H1 (cell line): Measurements from ENCODE around the gene MAN1A2. TPM values are rescaled to one million over a fixed set of nuclear protein-coding genes. Genes with fewer than 3 reads are reported as not detected.

Experiments used
- CTCF ChIA-PET: fragments of 300-600 bp; sonication (Branson Sonifier 250); formaldehyde crosslinking; loops from one replicate; lab custom pipeline; 2021; ENCODE audit not compliant: partially characterized antibody; lab: Charles Lee
- POLR2A ChIA-PET: fragments of 300-600 bp; sonication (Branson Sonifier 250); formaldehyde crosslinking; loops from one replicate; lab custom pipeline; 2021; ENCODE audit warnings: inconsistent platforms; ENCODE audit not compliant: partially characterized antibody; lab: Charles Lee
- DNase-seq, 2 experiments: peaks; one replicate each; pipeline versions ENCODE4 v3.0.0 to v3.0.0-alpha.2; 2010 to 2022; ENCODE audit warnings: low spot score in 2 of 2, low read depth in 1 of 2, mixed read lengths in 1 of 2
- FAIRE-seq: peaks from 2 replicates; lab custom pipeline; 2011; peaks lifted over from hg19 to GRCh38; lab: Jason Lieb, UNC
- H2AFZ ChIP-seq: 2 replicates; pipeline ENCODE4 v1.8.1; 2012; ENCODE audit warnings: low read length, inconsistent platforms
- H2AK5ac ChIP-seq: 2 replicates; pipeline ENCODE4 v1.6.1; 2013; ENCODE audit warnings: low read depth, low read length
- H2BK120ac ChIP-seq: replicated peaks from 2 replicates; pipeline ENCODE3; 2013; ENCODE audit warnings: low read depth, low read length, inconsistent platforms
- H2BK12ac ChIP-seq: 2 replicates; pipeline ENCODE4 v1.6.1; 2013; ENCODE audit warnings: low read depth, low read length
- H2BK15ac ChIP-seq: 2 replicates; pipeline ENCODE4 v1.6.1; 2013; ENCODE audit warnings: low read length
- H2BK20ac ChIP-seq: 2 replicates; pipeline ENCODE4 v1.6.1; 2013; ENCODE audit warnings: low read length
- H2BK5ac ChIP-seq: 2 replicates; pipeline ENCODE4 v1.6.1; 2013; ENCODE audit warnings: low read depth, low read length
- H3K14ac ChIP-seq: 2 replicates; pipeline ENCODE4 v1.6.1; 2013; ENCODE audit warnings: inconsistent platforms; ENCODE audit not compliant: insufficient read length
- H3K18ac ChIP-seq: 2 replicates; pipeline ENCODE4 v1.6.1; 2013; ENCODE audit warnings: low read length; ENCODE audit errors: extremely low read depth
- H3K23ac ChIP-seq: 2 replicates; pipeline ENCODE4 v1.6.1; 2013; ENCODE audit warnings: inconsistent platforms; ENCODE audit not compliant: insufficient read length
- H3K23me2 ChIP-seq: 2 replicates; pipeline ENCODE4 v1.6.1; 2013; ENCODE audit warnings: low read depth, low read length
- H3K27ac ChIP-seq: 2 replicates; pipeline ENCODE4 v1.6.1; 2011; ENCODE audit warnings: low read depth, low read length, inconsistent platforms
- H3K27me3 ChIP-seq, 4 experiments: replicated peaks in 1 of 4; 1 replicate in 1 of 4; 2 replicates in 3 of 4; pipeline versions ENCODE4 v1.6.1 to v1.8.1; 2011 to 2013; ENCODE audit warnings: low read length in 3 of 4, mild to moderate bottlenecking in 3 of 4, inconsistent platforms in 2 of 4, mixed read lengths in 2 of 4, moderate library complexity in 1 of 4; ENCODE audit not compliant: control insufficient read depth in 3 of 4, insufficient read depth in 3 of 4; ENCODE audit errors: extremely low read depth in 1 of 4
- H3K36me3 ChIP-seq, 4 experiments: 2 replicates each; pipeline versions ENCODE4 v1.6.1 to v1.8.1; 2011 to 2013; ENCODE audit warnings: mild to moderate bottlenecking in 4 of 4, low read length in 3 of 4, moderate library complexity in 2 of 4, control low read depth in 1 of 4, inconsistent platforms in 1 of 4; ENCODE audit not compliant: insufficient read depth in 4 of 4, control insufficient read depth in 2 of 4
- H3K4ac ChIP-seq: replicated peaks from 2 replicates; pipeline ENCODE3; 2013; ENCODE audit warnings: low read length, low read depth, mixed read lengths, inconsistent platforms; ENCODE audit not compliant: insufficient read length
- H3K4me1 ChIP-seq, 4 experiments: replicated peaks in 1 of 4; 1 replicate in 1 of 4; 2 replicates in 3 of 4; pipeline versions ENCODE4 v1.6.1 to v1.8.1; 2011 to 2013; ENCODE audit warnings: low read length in 3 of 4, inconsistent platforms in 2 of 4, mixed read lengths in 1 of 4; ENCODE audit not compliant: insufficient read depth in 4 of 4, control insufficient read depth in 3 of 4
- H3K4me2 ChIP-seq, 2 experiments: 2 replicates each; pipeline versions ENCODE4 v1.6.1 to v1.8.1; 2011 to 2013; ENCODE audit warnings: low read depth in 2 of 2, low read length in 2 of 2, control low read depth in 1 of 2, inconsistent platforms in 1 of 2, mild to moderate bottlenecking in 1 of 2; ENCODE audit not compliant: insufficient read depth in 1 of 2
- H3K4me3 ChIP-seq, 4 experiments: fragments of 200-600, 300-600 bp in 1 of 4; sonication (generic), shearing (Covaris generic), sonication (Bioruptor Twin) in 1 of 4; 2 replicates each; pipeline versions ENCODE4 v1.5.1 to v1.8.1; 2011 to 2016; ENCODE audit warnings: low read length in 4 of 4, low read depth in 3 of 4, control low read depth in 2 of 4, inconsistent platforms in 2 of 4, mild to moderate bottlenecking in 2 of 4, mixed read lengths in 1 of 4, moderate library complexity in 1 of 4; ENCODE audit not compliant: insufficient read depth in 2 of 4; ENCODE audit errors: extremely low read depth in 1 of 4
- H3K56ac ChIP-seq: replicated peaks from 2 replicates; pipeline ENCODE3; 2013; ENCODE audit warnings: low read depth, mild to moderate bottlenecking, mixed read lengths, low read length, inconsistent platforms; ENCODE audit not compliant: insufficient read length
- H3K79me1 ChIP-seq: 2 replicates; pipeline ENCODE4 v1.6.1; 2013; ENCODE audit warnings: low read depth, low read length, control low read depth
- H3K79me2 ChIP-seq, 2 experiments: 2 replicates each; pipeline versions ENCODE4 v1.6.1 to v1.8.1; 2012 to 2013; ENCODE audit warnings: low read length in 2 of 2, mild to moderate bottlenecking in 2 of 2, inconsistent platforms in 1 of 2; ENCODE audit not compliant: insufficient read depth in 2 of 2, control insufficient read depth in 1 of 2
- H3K9ac ChIP-seq, 4 experiments: replicated peaks in 1 of 4; 1 replicate in 1 of 4; 2 replicates in 3 of 4; pipeline versions ENCODE4 v1.6.1 to v1.8.1; 2011 to 2013; ENCODE audit warnings: low read depth in 3 of 4, low read length in 3 of 4, control low read depth in 2 of 4, mild to moderate bottlenecking in 2 of 4, moderate library complexity in 2 of 4, inconsistent platforms in 1 of 4; ENCODE audit errors: extremely low read depth in 1 of 4
- H3K9me3 ChIP-seq, 2 experiments: 2 replicates each; pipeline versions ENCODE4 v1.6.1 to v1.8.1; 2012 to 2013; ENCODE audit warnings: mild to moderate bottlenecking in 2 of 2, moderate library complexity in 2 of 2, control low read depth in 1 of 2, inconsistent platforms in 1 of 2, low read depth in 1 of 2, low read length in 1 of 2, mixed read lengths in 1 of 2; ENCODE audit not compliant: insufficient read depth in 2 of 2
- H4K20me1 ChIP-seq, 2 experiments: replicated peaks in 1 of 2; 2 replicates each; pipeline versions ENCODE3 to v1.8.1; 2011 to 2013; ENCODE audit warnings: inconsistent platforms in 2 of 2, low read length in 2 of 2, mild to moderate bottlenecking in 1 of 2; ENCODE audit not compliant: insufficient read depth in 2 of 2, control insufficient read depth in 1 of 2
- H4K5ac ChIP-seq: 2 replicates; pipeline ENCODE4 v1.6.1; 2013; ENCODE audit warnings: low read length, low read depth, mixed read lengths, inconsistent platforms; ENCODE audit not compliant: insufficient read length
- H4K8ac ChIP-seq: 2 replicates; pipeline ENCODE4 v1.8.0; 2013; ENCODE audit warnings: mild to moderate bottlenecking, moderate library complexity, low read length, inconsistent platforms; ENCODE audit not compliant: insufficient read depth; ENCODE audit errors: extremely low read depth
- H4K91ac ChIP-seq: replicated peaks from 2 replicates; pipeline ENCODE3; 2013; ENCODE audit warnings: low read length, mixed read lengths, inconsistent platforms; ENCODE audit not compliant: insufficient read length
- CHD2 ChIP-seq: IDR thresholded peaks from 2 replicates; pipeline ENCODE4 v1.6.1; 2012; ENCODE audit warnings: low read length, improper control_type of control experiment
- RNF2 ChIP-seq: fragments of 200-900, 300-1000 bp; sonication (generic); IDR thresholded peaks from 2 replicates; pipeline ENCODE4 v1.7.1; 2016; ENCODE audit warnings: borderline replicate concordance, low read depth, mild to moderate bottlenecking, antibody characterized with exemption, low read length; ENCODE audit not compliant: poor library complexity, severe bottlenecking; ENCODE audit errors: missing control alignments
- WGBS, 2 experiments: shearing (Covaris generic) in 1 of 2; methylation state at CpG; one replicate each; pipeline versions ENCODE4 v1.1.6 to v1.1.7; 2013 to 2015; ENCODE audit warnings: low lambda C conversion rate in 2 of 2, mixed read lengths in 2 of 2, inconsistent platforms in 1 of 2, low coverage in 1 of 2, missing lambda C conversion rate in 1 of 2; ENCODE audit not compliant: insufficient replicate concordance in 2 of 2, insufficient coverage in 1 of 2, insufficient read length in 1 of 2; ENCODE audit errors: extremely low coverage in 1 of 2, missing lambda C conversion rate in 1 of 2; 5-methylcytosine and 5-hydroxymethylcytosine counted together
- polyA plus RNA-seq, 7 experiments: library from polyadenylated mRNA; depleted of rRNA in 3 of 7; stranded (reverse) in 5 of 7; unstranded in 2 of 7; fragments of >200 nt in 5 of 7; fragments of 200-250 nt in 2 of 7; gene quantifications; 1 replicate in 5 of 7; 2 replicates in 1 of 7; 4 replicates in 1 of 7; pipeline versions ENCODE4 v1.2.1 to v1.2.3, GENCODE V29; 2011 to 2013; ENCODE audit warnings: missing spikeins in 2 of 7, mixed read lengths in 2 of 7
- total RNA-seq: library from RNA; stranded (reverse); fragmentation: NEBNext Ultra II Directional; extraction: Animal tissue kit (Norgen Biotek cat#: 25700); gene quantifications from 2 replicates; pipeline ENCODE4 v1.2.1, GENCODE V29; 2021

The MAN1A2 gene
- total and polyA plus RNA-seq, 2 of the 8 experiments (the other 6 are each of a cell fraction or from before 2014, with no cell fraction given), result 5.5 to 18.8 TPM

DNA sequence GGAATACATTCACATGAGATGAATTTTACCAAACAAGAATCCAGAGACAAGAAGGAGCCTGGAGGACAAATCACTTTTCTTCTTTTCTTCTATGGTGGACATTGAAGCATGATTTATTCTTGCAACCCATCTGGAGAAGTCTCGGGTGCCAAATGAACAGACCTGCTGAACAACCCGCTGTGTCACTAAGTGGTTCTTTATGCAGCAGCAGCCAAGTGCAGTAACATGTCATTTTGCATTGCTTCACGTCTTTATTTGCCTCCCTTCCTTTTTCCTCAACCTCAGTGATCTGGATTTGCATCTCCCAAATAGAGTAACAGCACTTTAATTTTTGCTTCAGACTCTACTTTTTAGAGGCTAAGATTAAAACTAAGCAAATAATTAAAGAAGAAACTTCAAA is 188.6 kb downstream of the MAN1A2 start:
- Histone ChIP-seq H3K23me2 (no peaks in the 10 kb centered on the region), H3K79me1 (no peaks in the 10 kb centered on the region), H2BK5ac (no peak overlapping the region), H4K20me1 (peaks cover 0 to 1% of the 10 kb centered on the region in 2 experiments), H3K36me3 (no peaks in the 10 kb centered on the region), H3K4me3 (no peak overlapping the region), H4K5ac (no peak overlapping the region), H3K27me3 (no peaks in the 10 kb centered on the region), H3K27ac (no peak overlapping the region), H2AK5ac (no peak overlapping the region), H3K4me1 (no peaks in the 10 kb centered on the region), H2BK12ac (no peak overlapping the region), H3K56ac (no peak overlapping the region), H3K18ac (no peak overlapping the region), H3K4ac (no peak overlapping the region), H2AFZ (no peak overlapping the region), H3K4me2 (no peak overlapping the region), H2BK20ac (no peak overlapping the region), H3K79me2 (no peaks in the 10 kb centered on the region), H2BK15ac (no peak overlapping the region), H3K9ac (no peak overlapping the region), H4K8ac (no peak overlapping the region), H3K23ac (no peak overlapping the region), H3K9me3 (peaks cover 4 to 11% of the 10 kb centered on the region in 2 experiments; a peak in 2 of 4 replicates), H4K91ac (no peak overlapping the region), H2BK120ac (no peak overlapping the region), H3K14ac (no peak overlapping the region)
- FAIRE-seq (no peak), DNase-seq (no peak)
- ChIA-PET POLR2A (no interaction called here), CTCF (interaction anchor here (1.4 kb wide), 1 partner anchor 203 kb away, joined by 4 read pairs; no protein-coding TSS in a partner anchor)
- WGBS, 2 experiments, result 86% methylated on average over 3 of the region's 3 CpGs; no CpG with 5 or more reads in 1 of the 2 experiments
- no peak for TF ChIP-seq RNF2
- TF ChIP-seq CHD2, result no peak
